NCI-H2196 (cell line): Measurements from ENCODE around the gene GBP1.
A peak's percentile ranks its signal among the peaks of the same experiment; 100 is the strongest.
"Not testable (repeated sequence)": the region's sequence is repeated elsewhere in the genome, so short reads cannot be mapped to it uniquely, and the experiment has no call there.

Source experiments
- DNase-seq: peaks from one replicate; lab custom pipeline; 2025; ENCODE audit not compliant: unreplicated experiment; lab: John Stamatoyannopoulos, UW

GBP1 gene

DNA sequence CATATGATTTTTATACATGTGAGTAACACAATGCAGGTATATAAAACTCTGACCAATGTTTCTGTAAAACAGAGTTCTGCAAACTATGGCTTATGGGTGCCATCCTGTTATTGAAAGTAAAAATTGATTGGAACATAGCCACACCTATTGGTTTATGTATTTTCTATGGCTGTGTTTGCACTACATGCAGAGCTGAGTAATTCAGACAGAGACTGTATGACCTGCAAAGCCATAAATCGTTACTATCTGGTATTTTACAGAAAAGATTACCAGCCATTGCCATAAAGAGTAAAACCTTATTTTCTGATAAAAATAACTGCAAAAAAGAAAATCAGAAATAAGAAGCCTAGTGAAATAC, 13.1 kb downstream of the GBP1 start:
- no peak for DNase-seq

DNA sequence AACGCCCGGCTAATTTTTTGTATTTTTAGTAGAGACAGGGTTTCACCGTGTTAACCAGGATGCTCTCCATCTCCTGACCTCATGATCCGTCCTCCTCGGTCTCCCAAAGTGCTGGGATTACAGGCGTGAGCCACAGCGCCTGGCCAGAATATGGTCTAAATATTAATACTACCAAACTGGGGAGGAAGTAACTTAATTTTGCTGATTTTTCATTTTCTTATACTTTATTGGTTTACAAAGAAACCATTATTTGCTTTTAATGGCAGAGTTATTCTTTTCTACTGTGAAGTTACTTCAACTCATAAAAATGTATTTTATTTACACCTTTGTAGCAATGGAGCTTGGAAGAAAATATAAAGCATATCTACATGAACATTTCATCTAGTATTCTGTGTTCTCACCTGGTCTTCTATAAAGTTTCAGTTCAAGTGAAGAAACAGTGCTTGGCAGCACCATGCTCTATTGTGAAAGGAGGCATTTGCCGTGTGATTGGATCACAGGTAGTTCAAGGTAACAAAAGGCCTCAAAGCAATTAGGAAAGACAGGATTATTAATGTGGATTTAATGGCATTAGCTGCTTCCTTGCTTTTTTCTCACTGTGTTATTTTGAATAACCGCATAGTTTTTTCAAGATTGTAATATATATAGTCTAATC, 13.6 kb downstream of the GBP1 start:
- no peak for DNase-seq

GRCh38 chr1:89050649-89051033, 14.4 kb downstream of the GBP1 start:
- DNase-seq = no peak

GRCh38 chr1:89049901-89050648, 14.9 kb downstream of the GBP1 start:
- DNase-seq = not testable (repeated sequence)

GRCh38 chr1:89049187-89049586, 15.8 kb downstream of the GBP1 start:
- DNase-seq = not testable (repeated sequence)

DNA sequence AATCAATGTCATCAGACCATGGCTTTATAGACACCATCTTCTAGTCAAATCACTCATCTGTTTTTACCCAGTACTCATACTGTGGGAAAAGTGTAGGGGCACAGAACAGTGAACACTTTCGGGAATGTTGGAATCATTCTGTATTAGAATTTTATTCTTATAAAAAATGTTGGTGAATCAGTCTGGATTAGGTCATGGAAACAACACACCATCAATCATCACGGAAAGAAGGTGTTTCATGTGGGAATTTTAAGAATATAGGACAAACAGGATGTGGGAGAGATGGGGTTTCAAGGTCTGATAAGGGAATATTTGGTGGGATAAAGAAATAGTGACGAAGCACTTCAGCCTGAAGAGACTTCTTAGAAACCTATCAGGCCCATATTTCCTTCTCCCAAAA, 17.3 kb downstream of the GBP1 start:
- DNase-seq = no peak

DNA sequence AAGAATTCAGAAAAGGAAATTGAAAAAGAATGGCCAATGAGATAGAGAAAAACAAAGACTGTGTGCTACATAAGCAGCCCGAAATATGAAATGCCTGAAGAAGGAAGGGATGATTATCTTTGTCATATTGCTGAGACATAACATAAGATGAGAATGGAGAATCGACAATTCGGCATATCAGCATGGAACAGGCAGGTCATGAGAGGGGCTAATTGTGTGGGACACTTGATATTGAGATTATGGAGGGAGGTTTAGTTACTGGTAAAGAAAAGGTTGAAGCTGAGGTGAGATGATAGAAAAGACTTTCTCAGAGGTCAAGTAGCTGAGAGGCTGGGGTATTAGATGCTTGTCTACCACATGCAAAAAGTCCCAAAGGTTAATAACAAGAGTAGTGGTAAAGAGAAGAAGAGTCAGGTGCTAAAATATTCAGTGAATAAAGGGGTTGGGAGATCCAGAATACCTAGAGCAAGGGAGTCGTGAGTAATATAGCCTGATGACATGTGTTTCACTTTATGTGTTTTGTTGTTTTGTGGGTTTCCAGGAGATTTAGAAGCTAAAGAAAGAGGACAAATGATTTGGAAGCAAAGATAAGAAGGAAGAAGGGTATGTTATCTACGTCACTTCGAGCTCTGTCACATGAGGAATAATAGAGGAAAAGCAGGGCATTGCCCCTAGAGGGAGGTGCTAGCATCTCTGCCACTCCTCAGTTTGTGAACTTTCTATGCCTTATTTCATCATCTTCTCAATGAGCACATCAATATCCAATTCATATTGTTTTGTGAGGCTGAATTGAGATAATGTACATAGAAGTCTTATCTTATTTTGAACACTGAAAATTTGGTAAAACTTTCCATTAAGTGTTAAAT, 18.5 kb downstream of the GBP1 start:
- DNase-seq = not testable (repeated sequence)

- DNase-seq = no peak
Observed at GRCh38 chr1:89044970-89045721, 19.9 kb downstream of the GBP1 start.

DNA sequence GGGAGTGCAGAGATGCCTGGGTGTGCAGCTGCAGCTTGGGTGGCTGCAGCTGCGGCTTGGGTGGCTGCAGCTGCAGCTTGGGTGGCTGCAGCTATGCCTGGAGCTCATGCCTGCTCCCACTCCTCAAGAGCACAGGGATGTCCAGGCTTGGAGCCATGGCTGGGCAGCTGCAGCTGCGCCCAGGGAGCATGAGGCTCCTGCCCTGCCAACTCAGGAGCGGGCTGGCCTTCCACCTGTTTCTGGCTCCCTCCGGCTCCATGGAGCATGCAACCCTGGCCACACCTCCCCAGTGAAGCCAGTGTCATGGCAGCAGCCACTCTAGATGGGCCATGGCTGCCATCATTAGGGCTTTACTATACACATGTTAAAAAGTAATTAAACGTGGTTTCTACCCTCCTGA, 21.1 kb downstream of the GBP1 start:
- DNase-seq = no peak

- no peak for DNase-seq
Observed at GRCh38 chr1:89042491-89042890, 22.5 kb downstream of the GBP1 start.

GRCh38 chr1:89041721-89042120, 23.3 kb downstream of the GBP1 start:
- DNase-seq = no peak

GRCh38 chr1:89041119-89041641, 23.8 kb downstream of the GBP1 start:
- DNase-seq = no peak

- no peak for DNase-seq
Observed at GRCh38 chr1:89040315-89040626, 24.7 kb downstream of the GBP1 start.

- DNase-seq = no peak
Observed at GRCh38 chr1:89037186-89037585, 27.8 kb downstream of the GBP1 start.

DNA sequence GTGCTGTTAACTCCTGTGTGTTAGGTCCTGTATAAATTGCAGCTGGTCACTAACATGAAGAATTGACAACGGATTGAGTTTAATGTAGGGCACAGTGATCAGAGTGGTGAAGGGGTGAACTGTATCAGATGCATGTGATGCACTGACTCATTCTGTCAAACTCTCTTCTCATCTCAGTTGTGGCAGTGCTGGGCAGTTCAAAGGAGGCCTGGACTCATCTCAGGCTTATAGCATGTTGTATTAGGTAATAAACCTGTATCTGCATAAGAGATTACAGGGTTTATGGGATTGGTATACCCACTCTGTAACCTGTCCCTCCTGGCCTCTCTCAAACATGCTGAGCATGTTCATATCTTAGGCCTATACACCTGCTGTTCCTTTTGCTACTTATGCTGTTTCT, 29.9 kb downstream of the GBP1 start:
- no peak for DNase-seq

GRCh38 chr1:89034004-89034403, 31.0 kb downstream of the GBP1 start:
- DNase-seq = not testable (repeated sequence)

DNA sequence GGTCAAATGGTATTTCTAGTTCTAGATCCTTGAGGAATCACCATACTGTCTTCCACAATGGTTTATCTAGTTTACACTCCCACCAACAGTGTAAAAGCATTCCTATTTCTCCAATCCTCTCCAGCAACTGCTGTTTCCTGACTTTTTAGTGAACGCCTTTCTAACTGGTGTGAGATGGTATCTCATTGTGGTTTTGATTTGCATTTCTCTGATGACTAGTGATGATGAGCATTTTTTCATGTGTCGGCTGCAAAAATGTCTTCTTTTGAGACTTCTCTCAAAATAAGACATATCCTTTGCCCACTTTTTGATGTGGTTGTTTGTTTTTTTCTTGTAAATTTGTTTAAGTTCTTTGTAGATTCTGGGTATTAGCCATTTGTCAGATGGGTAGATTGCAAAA, 36.0 kb downstream of the GBP1 start:
- not testable (repeated sequence) for DNase-seq

DNA sequence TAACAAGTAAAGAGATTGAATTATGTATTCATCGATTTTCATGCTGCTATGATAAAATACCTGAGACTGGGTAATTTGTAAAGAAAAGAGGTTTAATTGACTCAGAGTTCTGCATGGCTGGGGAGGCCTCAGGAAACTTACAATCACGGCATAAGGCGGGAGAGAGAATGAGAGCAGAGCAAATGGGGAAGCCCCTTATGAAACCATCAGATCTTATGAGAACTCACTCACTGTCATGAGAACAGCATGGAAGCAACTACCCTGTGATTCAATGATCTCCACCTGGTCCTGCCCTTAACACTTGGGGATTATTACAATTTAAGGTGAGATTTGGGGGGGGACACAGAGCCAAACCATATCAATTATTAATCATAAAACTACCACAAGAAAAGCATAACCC, 39.1 kb downstream of the GBP1 start:
- no peak for DNase-seq

- no peak for DNase-seq
Observed at GRCh38 chr1:89023026-89023425, 42.0 kb downstream of the GBP1 start.

GRCh38 chr1:89022167-89022959, 42.6 kb downstream of the GBP1 start, which contains the start of gene GBP3:
GBP3 (minus strand) TSS chr1:89022866; CDS start chr1:89020721, 2,145 bp downstream.
- peak; percentile 19 for DNase-seq
